ENCODE data around the gene GALNT2. TPM values are rescaled to one million over a fixed set of nuclear protein-coding genes. Genes with fewer than 3 reads are reported as not detected.
A peak's percentile ranks its signal among the peaks of the same experiment; 100 is the strongest.

The GALNT2 gene
- total and polyA plus RNA-seq, 12 donors: 22.3 to 220 (median 85.7) TPM

- Histone ChIP-seq H3K9me3 (replicated peaks in 1 of 3) (no peaks in the 10 kb centered on the region), H3K27ac (no peak overlapping the region), H3K4me1 (replicated peaks in 1 of 2) (peaks cover 35 to 60% of the 10 kb centered on the region in 2 donors), H3K4me3 (no peak overlapping the region), H3K36me3 (replicated peaks in 1 of 2) (no peaks in the 10 kb centered on the region), H3K27me3 (no peaks in the 10 kb centered on the region)
- 79 to 91% (median 84%) methylated on average over 12 of the region's 12 CpGs for WGBS, 4 donors
- TF ChIP-seq, protein P1, sequence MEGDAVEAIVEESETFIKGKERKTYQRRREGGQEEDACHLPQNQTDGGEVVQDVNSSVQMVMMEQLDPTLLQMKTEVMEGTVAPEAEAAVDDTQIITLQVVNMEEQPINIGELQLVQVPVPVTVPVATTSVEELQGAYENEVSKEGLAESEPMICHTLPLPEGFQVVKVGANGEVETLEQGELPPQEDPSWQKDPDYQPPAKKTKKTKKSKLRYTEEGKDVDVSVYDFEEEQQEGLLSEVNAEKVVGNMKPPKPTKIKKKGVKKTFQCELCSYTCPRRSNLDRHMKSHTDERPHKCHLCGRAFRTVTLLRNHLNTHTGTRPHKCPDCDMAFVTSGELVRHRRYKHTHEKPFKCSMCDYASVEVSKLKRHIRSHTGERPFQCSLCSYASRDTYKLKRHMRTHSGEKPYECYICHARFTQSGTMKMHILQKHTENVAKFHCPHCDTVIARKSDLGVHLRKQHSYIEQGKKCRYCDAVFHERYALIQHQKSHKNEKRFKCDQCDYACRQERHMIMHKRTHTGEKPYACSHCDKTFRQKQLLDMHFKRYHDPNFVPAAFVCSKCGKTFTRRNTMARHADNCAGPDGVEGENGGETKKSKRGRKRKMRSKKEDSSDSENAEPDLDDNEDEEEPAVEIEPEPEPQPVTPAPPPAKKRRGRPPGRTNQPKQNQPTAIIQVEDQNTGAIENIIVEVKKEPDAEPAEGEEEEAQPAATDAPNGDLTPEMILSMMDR (IDR thresholded peaks at IDR 0.05): no peak
- TF ChIP-seq POLR2A (IDR thresholded peaks at IDR 0.05): no peak
- peak in 2 of 7 donors; percentile 8 to 46 for DNase-seq
- intact Hi-C loops (cut with DNase I): no loop called here
Observed at GRCh38 chr1:230157420-230158390, 90.7 kb downstream of the GALNT2 start.

DNA sequence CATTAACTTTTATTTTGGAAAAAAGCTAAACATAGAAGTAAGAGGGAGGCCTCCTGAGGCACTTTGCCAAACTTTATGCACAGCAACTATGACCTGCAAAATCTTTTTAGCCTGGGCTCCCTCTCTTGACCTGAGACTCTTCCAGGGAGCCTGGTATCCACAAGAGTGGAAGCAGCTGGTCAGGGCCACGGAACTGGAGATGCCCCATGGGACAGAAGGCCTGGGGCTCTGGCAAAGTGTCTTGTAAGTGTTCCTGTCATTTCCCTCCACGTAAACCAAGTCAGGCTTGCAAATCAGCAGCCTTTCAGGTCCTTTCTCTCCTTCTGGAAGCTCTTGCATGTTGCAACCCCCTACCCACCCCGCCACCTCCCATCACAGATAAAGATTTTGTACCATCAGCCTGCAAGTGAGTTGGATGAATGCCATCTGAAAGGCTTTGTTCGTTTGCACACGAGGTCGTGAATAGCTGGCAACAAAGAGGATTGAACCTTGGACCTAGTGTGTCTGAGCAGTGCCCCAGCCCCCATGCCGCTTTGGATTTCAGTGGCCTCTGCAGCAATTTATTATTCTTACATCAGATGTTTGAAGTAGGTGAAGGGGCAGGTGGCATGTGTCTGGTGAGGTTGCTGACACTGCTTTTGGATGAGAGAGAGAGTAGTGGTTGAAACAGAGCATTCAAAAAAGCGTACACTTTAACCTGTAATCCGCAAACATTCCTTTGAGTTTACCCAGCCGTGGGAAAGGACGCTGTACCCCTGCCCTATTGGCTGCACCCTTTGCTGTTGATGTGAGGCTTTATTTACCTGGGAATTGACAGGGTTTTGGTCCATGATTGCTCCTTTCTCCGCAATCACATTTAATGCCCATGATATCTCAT is 91.6 kb downstream of the GALNT2 start:
- Histone ChIP-seq H3K4me1 (replicated peaks in 1 of 2) (peaks cover 30 to 50% of the 10 kb centered on the region in 2 donors), H3K27ac (peak overlapping the region in 1 of 5 donors; percentile 46), H3K27me3 (no peaks in the 10 kb centered on the region), H3K36me3 (replicated peaks in 1 of 2) (no peaks in the 10 kb centered on the region), H3K4me3 (no peak overlapping the region), H3K9me3 (replicated peaks in 1 of 3) (no peaks in the 10 kb centered on the region)
- 50 to 65% (median 62%) methylated on average over 11 to 12 of the region's 12 CpGs for WGBS, 4 donors
- TF ChIP-seq, protein P1 (IDR thresholded peaks at IDR 0.05): no peak
- TF ChIP-seq POLR2A (IDR thresholded peaks at IDR 0.05): no peak
- intact Hi-C loops (cut with DNase I): no loop called here
- DNase-seq: peak in 3 of 7 donors; percentile 14 to 59 (median 24)

DNA sequence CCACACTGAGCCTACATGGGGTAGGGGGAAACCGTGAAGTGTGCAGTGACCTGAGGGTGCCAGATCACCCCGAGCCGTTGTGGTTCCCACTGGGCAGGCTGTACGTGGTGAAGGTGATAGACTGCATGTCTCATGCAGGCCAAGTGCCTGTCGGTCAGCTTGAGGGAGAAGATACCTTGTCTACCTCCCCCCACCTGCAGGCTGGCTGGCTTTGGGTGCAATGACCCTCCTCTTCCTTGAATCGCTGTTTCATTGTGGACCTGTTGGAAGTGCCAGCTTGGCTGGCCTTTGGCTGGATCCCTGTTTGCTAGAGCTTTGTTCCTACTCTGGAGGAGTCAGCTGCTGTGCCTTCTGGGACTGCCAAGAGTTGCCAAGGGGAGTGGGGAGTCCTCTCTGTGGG is 92.5 kb downstream of the GALNT2 start:
- WGBS, 4 donors: 81 to 100% (median 93%) methylated on average over 2 to 6 of the region's 6 CpGs
- intact Hi-C loops (cut with DNase I): no loop called here
- Histone ChIP-seq H3K27me3 (no peaks in the 10 kb centered on the region), H3K27ac (peak overlapping the region in 1 of 5 donors; percentile 38), H3K4me3 (no peak overlapping the region), H3K9me3 (replicated peaks in 1 of 3) (no peaks in the 10 kb centered on the region), H3K4me1 (replicated peaks in 1 of 2) (peaks cover 21 to 42% of the 10 kb centered on the region in 2 donors), H3K36me3 (replicated peaks in 1 of 2) (no peaks in the 10 kb centered on the region)
- TF ChIP-seq POLR2A (IDR thresholded peaks at IDR 0.05): no peak
- TF ChIP-seq, protein P1 (IDR thresholded peaks at IDR 0.05): no peak
- peak in 3 of 7 donors; percentile 0 to 42 (median 19) for DNase-seq

All from adrenal gland (tissue), 12 donors.